LoVo (cell line): ENCODE measurements around the gene STAT5A.
A peak's percentile ranks its signal among the peaks of the same experiment; 100 is the strongest.
"Not testable (repeated sequence)": the region's sequence is repeated elsewhere in the genome, so short reads cannot be mapped to it uniquely, and the experiment has no call there.

Experiments used
- DNase-seq: peaks from one replicate; pipeline ENCODE4 v3.0.0-alpha.2; 2016; ENCODE audit warnings: low spot score

STAT5A gene

GRCh38 chr17:42308446-42308845 lies 20.1 kb downstream of the STAT5A start:
- DNase-seq, result no peak

DNA sequence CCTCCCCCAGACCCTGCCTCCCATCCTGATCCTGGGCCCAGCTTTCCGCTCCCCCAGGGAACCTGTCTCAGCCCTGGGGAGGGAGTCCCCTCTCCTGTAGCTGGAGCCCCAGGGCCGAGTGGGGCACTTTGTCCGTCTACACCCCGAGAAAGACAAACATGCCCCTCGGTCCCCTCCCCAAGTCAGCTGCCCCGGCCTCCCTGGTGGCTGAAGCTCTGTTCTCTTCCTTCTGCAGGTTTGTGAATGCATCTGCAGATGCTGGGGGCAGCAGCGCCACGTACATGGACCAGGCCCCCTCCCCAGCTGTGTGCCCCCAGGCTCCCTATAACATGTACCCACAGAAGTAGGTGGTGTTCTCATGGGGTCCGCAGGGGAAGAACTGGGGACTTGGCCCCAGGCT lies 20.8 kb downstream of the STAT5A start:
- DNase-seq, result no peak

DNA sequence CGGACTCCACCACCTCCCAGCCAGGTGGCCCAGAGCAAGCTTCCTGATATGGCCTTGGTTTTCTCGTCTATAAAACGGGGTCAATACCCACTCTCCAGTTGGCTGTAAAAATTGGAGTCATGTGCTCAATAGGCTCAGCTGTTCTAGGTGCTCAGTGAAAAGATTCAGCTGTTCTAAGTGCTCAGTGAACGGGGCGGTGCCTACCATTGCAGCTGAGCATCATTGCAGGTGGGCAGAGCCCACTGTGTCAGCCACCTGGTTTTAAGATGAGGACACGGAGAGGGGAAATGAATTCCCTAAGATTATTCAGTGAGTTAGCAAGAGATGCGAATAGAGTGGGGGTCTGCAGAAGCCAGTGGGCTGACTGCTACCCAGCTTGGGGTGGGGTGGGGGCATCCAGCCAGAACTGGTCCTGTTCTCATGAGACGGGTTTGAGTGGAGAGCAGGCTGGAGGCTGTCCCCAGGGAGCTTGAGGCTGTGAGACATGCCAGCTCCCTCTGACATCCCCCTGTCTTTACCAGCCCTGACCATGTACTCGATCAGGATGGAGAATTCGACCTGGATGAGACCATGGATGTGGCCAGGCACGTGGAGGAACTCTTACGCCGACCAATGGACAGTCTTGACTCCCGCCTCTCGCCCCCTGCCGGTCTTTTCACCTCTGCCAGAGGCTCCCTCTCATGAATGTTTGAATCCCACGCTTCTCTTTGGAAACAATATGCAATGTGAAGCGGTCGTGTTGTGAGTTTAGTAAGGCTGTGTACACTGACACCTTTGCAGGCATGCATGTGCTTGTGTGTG lies 21.9 kb downstream of the STAT5A start:
- no peak for DNase-seq

DNA sequence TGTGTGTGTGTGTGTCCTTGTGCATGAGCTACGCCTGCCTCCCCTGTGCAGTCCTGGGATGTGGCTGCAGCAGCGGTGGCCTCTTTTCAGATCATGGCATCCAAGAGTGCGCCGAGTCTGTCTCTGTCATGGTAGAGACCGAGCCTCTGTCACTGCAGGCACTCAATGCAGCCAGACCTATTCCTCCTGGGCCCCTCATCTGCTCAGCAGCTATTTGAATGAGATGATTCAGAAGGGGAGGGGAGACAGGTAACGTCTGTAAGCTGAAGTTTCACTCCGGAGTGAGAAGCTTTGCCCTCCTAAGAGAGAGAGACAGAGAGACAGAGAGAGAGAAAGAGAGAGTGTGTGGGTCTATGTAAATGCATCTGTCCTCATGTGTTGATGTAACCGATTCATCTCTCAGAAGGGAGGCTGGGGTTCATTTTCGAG lies 22.5 kb downstream of the STAT5A start:
- no peak for DNase-seq

DNA sequence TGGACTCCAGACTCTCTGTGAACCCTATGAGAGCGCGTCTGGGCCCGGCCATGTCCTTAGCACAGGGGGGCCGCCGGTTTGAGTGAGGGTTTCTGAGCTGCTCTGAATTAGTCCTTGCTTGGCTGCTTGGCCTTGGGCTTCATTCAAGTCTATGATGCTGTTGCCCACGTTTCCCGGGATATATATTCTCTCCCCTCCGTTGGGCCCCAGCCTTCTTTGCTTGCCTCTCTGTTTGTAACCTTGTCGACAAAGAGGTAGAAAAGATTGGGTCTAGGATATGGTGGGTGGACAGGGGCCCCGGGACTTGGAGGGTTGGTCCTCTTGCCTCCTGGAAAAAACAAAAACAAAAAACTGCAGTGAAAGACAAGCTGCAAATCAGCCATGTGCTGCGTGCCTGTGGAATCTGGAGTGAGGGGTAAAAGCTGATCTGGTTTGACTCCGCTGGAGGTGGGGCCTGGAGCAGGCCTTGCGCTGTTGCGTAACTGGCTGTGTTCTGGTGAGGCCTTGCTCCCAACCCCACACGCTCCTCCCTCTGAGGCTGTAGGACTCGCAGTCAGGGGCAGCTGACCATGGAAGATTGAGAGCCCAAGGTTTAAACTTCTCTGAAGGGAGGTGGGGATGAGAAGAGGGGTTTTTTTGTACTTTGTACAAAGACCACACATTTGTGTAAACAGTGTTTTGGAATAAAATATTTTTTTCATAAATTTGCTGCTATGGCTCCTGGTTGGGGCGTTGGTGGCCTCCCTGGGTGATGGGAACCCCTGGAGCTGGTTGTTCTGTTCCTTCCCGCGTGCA lies 23.1 kb downstream of the STAT5A start:
- DNase-seq, result no peak

DNA sequence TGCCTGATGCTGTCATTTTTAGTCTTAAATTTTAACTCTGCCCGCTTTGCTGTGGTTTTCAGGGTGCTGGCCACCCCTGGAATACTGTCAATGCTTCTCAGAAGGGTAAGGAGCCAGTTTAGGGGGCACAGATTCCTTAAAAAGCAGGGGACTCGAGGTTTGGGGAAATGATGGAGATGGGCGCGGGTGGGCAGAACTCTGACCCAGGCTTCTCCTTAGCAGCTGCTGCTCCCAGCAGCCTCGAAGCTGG lies 23.7 kb downstream of the STAT5A start:
- DNase-seq, result no peak

GRCh38 chr17:42312285-42313130 lies 24.2 kb downstream of the STAT5A start:
- no peak for DNase-seq

DNA sequence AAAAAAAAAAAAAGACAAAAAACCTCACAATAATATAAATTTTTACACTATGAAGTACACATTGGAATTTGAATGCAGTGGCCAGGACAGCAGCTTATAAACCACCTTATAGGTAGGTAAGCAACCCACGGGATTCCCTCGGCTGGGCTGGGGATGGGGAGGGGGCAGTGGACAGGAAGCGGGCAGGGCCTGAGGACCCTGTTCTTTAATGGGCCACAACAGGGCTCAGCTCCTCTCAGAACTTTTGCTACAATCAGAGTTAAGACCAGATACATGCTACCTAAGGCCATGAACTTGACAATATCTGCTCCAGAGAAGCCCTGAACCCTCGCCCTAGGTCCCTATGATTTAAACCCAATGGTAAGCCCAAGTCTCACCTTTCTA lies 25.1 kb downstream of the STAT5A start:
- no peak for DNase-seq

DNA sequence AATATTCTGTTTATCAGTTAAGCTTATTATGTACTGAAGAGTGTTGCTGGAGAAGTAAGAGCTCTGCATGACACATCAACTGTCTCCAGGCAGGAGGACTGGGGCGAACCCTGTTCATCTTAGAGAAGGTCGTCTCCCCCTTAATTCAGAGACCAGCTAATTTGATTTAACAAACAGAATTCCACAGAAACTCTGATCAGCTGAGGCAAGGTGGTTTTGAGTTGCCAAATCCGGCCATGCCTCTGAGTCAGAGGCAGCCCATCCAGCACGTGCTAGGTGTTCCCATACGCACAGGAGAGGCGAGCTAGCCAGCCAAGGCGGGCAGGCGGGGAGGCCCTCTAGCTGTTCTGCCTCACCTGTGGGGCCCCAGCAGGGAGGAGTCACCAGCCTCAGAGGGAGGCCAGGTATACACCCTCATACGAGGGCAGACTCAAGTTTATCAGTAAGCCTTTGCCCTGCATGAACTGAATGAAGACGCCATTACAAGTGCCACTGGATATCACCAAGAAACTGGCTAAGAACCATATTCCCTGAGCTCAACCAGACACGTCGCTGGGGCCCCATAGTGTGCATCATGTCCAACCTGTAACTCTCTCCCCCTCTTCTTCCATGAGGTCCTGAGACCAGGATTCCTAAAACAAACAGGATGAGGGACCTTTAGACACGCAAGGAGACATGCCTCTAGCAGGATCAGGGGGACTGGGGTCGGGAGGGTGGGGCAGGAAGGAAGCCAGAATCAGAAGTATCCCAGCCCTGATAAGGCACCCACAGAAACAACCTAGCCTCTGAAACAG lies 25.7 kb downstream of the STAT5A start:
- DNase-seq, result no peak

DNA sequence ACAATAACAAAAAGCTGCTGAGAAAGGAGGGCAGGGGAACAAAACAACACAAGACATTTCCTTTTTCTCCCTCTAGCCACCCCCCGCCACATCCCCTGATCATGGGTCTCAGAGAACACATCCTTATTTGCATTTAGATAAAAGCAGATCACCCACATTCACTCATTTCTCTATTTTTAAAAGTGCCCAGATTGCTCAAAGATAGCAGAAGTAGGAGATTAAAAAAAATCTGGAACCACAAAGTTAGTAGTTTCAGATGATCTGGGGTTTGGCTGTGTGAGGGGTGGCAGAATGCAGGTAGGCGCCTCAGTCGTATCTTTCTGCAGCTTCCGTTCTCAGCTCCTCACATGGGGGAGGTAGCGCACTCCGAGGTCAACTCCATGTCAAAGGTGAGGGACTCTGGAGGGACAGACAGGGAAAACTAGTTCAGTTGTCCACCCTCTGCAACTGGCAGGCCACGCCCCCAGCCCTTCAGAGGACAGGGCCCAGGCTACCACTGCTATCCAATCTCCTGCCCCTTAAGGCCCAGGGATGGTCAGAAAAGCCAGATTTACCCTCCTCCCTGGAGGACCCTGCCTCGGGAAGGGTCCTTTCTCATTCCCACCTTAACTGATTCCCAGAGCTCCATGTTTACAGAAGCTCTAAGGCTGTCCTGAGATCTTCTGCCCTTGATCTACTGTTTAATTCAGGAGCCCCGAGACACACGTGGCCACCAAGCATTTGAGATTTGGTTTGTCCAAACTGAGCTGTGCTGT lies 27.3 kb downstream of the STAT5A start:
- DNase-seq, result no peak

DNA sequence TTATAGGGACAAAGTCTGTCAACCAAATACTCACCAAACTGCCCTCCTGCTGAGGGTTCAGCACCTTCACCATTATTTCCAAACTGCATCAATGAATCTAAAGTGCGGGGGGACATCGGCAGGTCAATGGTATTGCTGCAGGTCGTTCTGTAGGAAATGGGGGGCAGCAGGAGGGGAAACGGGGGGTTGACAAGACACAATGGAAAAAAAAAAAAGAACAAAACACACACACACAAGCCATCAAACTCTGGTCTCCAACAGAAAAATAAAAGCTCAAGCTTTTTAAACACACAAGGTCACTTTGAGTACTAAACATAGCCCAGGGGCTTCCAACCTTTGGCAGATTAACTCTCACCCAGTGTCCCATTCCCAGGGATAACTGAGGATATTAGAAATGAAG lies 28.5 kb downstream of the STAT5A start:
- no peak for DNase-seq

DNA sequence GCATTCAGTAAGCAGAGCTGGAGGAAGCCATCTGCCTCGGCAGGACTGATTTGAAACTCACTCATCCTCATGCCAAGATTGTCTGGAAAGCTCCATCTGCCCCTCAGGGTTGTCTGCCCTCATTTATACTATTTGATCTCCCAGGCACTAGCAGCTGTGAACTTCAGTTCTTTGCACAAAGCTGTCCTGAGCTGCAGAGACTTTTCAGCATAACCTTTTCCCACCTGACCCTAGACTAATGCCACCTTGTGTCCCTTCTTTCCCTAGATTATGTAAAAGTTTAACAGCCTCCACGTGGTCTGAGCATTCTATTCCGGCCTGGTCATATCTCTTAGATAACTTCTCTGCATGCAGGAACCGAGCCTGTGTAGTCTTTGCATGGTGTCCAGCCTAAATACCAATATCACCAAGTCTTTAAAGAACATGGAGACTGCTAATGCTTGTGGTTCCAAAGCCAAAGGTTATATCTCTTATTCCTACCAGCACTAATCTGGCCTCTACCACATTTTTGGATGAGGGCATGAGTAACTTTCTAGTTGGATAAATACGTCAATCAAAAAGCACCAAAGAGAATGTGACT lies 29.1 kb downstream of the STAT5A start:
- no peak for DNase-seq

DNA sequence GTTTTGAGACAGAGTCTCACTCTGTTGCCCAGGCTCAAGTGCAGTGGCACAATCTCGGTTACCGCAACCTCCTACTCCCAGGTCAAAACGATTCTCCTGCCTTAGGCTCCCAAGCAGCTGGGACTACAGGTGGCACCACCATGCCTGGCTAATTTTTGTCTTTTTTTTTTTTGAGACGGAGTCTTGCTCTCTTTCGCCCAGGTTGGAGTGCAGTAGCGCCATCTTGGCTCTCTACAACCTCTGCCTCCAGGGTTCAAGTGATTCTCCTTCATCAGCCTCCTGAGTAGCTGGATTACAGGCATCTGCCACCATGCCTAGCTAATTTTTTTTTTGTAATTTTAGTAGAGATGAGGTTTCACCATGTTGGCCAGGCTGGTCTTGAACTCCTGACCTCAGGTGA lies 29.7 kb downstream of the STAT5A start:
- DNase-seq, result not testable (repeated sequence)

GRCh38 chr17:42321555-42321954 lies 33.3 kb downstream of the STAT5A start:
- no peak for DNase-seq

GRCh38 chr17:42322382-42323267 lies 34.3 kb downstream of the STAT5A start:
- peak; percentile 88 for DNase-seq

GRCh38 chr17:42323268-42323773 lies 35.0 kb downstream of the STAT5A start:
- no peak for DNase-seq

DNA sequence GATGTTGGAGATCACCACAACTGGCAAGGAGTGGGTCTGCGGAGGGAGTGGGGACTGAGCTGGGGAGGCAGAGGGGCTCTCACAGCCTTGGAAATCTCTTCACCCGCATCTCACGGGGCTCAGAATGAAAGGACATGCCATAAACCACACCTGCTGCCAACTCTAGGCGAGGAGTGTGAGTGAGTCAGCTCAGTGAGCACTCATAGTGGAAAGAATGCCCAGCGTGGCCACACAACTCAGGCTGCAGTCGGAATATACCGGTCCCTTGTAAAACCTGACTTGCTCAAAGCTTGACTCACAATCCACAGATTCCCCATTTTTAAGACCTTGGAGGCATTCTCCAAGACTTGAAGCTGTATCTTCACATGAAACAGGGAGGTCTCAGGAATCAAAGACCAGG lies 36.7 kb downstream of the STAT5A start:
- peak; percentile 58 for DNase-seq

DNA sequence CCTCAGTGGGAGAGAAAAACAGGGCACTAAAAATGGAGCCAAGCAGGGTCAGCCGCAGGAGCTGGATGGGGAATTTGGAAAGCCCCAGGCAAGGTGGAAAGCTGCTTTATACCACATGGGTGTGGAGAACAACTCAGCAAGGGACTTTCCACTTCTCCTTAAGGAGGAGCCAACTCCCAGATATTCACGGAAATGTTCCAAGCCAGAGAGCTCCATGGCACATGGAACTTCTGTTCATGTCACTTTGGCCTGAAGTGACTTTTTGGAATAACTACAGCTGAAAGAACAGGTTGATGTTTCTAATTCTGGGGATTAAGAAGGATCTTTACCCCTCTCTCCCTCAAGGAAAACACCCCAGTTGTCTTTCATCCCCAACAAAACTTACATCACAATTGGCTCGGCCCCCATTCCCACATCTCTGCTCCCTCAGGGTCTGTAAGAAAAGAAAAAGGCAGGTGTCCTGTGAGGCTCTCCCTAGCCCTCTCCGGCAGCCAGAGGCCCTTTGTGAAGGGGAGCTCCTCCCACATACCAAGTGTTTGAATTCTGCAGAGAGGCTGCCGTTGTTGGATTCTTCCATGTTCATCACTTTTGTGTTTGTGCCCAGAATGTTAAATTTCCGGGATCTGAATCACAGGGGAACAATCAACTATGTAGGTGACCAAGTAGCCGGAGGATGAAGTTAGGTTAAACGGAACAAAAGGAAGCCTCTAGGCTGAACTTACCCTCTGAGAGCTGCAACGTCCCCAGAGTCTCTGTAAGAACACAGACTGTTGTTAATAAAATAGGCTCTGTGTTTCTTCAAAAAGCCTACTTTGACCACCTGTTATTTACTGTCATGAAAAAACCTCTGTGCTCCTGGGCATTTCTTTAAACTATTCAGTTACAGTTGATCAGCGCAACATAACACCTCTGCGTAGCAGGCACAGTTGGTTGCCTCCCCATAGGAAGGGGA lies 41.0 kb downstream of the STAT5A start:
- no peak for DNase-seq
